SK-N-SH treated with all-trans-retinoic acid at 6 μM for 48 hours (cell line): Measurements from ENCODE around the gene FOLR2.
"Not testable (repeated sequence)": the region's sequence is repeated elsewhere in the genome, so short reads cannot be mapped to it uniquely, and the experiment has no call there.

ENCODE experiments used
- ATAC-seq: fragments of 200-7000 bp; cut with Tn5 transposase; 3 replicates; pipeline ENCODE4 v1.9.1; 2020; ENCODE audit warnings: mild to moderate bottlenecking, moderate library complexity
- ARNTL ChIP-seq: fragments of 450-650 bp; formaldehyde crosslinking; IDR thresholded peaks from 2 replicates; pipeline ENCODE4 v1.5.0; 2020; ENCODE audit warnings: low read depth, mild to moderate bottlenecking, moderate library complexity, borderline replicate concordance
- BACH2 ChIP-seq: fragments of 250-450 bp; sonication (Bioruptor Pico); IDR thresholded peaks from 2 replicates; pipeline ENCODE4 v1.9.0; 2021; ENCODE audit warnings: mild to moderate bottlenecking, borderline replicate concordance
- CREB5 ChIP-seq: fragments of 250-450 bp; sonication (Bioruptor Pico); IDR thresholded peaks from 2 replicates; pipeline ENCODE4 v1.5.1; 2020; ENCODE audit warnings: low read depth, mild to moderate bottlenecking, moderate library complexity
- CSDC2 ChIP-seq: fragments of 250-450 bp; sonication (Bioruptor Pico); IDR thresholded peaks from 2 replicates; pipeline ENCODE4 v1.5.0; 2020; ENCODE audit warnings: mild to moderate bottlenecking, moderate library complexity
- CSRNP3 ChIP-seq: fragments of 250-450 bp; sonication (Bioruptor Pico); IDR thresholded peaks from 2 replicates; pipeline ENCODE4 v1.5.1; 2021; ENCODE audit warnings: mild to moderate bottlenecking, moderate library complexity
- GLIS3 ChIP-seq: fragments of 250-450 bp; sonication (Bioruptor Pico); IDR thresholded peaks from 2 replicates; pipeline ENCODE4 v1.5.0; 2020; ENCODE audit warnings: mild to moderate bottlenecking, moderate library complexity
- ISL1 ChIP-seq: fragments of 250-450 bp; sonication (Bioruptor Pico); IDR thresholded peaks from 2 replicates; pipeline ENCODE4 v2.1.2; 2022; ENCODE audit warnings: mild to moderate bottlenecking, moderate library complexity
- OSR1 ChIP-seq: fragments of 250-450 bp; sonication (Bioruptor Pico); IDR thresholded peaks from 2 replicates; pipeline ENCODE4 v1.8.0; 2022; ENCODE audit warnings: moderate library complexity, mild to moderate bottlenecking, inconsistent platforms
- PATZ1 ChIP-seq: fragments of 250-450 bp; sonication (Bioruptor Pico); IDR thresholded peaks from 2 replicates; pipeline ENCODE4 v1.8.0; 2020; ENCODE audit warnings: mild to moderate bottlenecking, moderate library complexity, borderline replicate concordance
- POU6F1 ChIP-seq: fragments of 250-450 bp; sonication (Bioruptor Pico); IDR thresholded peaks from 2 replicates; pipeline ENCODE4 v1.8.0; 2021; ENCODE audit warnings: low read depth, mild to moderate bottlenecking, moderate library complexity, borderline replicate concordance
- PPARA ChIP-seq: fragments of 250-450 bp; sonication (Bioruptor Pico); IDR thresholded peaks from 2 replicates; pipeline ENCODE4 v1.5.0; 2020; ENCODE audit warnings: mild to moderate bottlenecking, borderline replicate concordance
- RARB ChIP-seq: fragments of 250-450 bp; sonication (Bioruptor Pico); IDR thresholded peaks from 2 replicates; pipeline ENCODE4 v1.8.0; 2021; ENCODE audit warnings: mild to moderate bottlenecking, moderate library complexity
- SNAI2 ChIP-seq: fragments of 250-450 bp; sonication (Bioruptor Pico); IDR thresholded peaks from 2 replicates; pipeline ENCODE4 v1.5.0; 2020; ENCODE audit warnings: mild to moderate bottlenecking, moderate library complexity
- TCF4 ChIP-seq: fragments of 250-450 bp; sonication (Bioruptor Pico); IDR thresholded peaks from 2 replicates; pipeline ENCODE4 v1.8.0; 2021; ENCODE audit warnings: mild to moderate bottlenecking, moderate library complexity, borderline replicate concordance
- TOX ChIP-seq: fragments of 250-450 bp; sonication (Bioruptor Pico); IDR thresholded peaks from 2 replicates; pipeline ENCODE4 v1.8.0; 2021; ENCODE audit warnings: mild to moderate bottlenecking, moderate library complexity, borderline replicate concordance
- TSHZ2 ChIP-seq: fragments of 250-450 bp; sonication (Bioruptor Pico); IDR thresholded peaks from 2 replicates; pipeline ENCODE4 v1.5.0; 2020; ENCODE audit warnings: mild to moderate bottlenecking, moderate library complexity
- ZC3H10 ChIP-seq: fragments of 250-450 bp; sonication (Bioruptor Pico); IDR thresholded peaks from 2 replicates; pipeline ENCODE4 v1.5.1; 2021; ENCODE audit warnings: mild to moderate bottlenecking, moderate library complexity
- ZFP3 ChIP-seq: fragments of 250-450 bp; sonication (Bioruptor Pico); IDR thresholded peaks from 2 replicates; pipeline ENCODE4 v1.5.0; 2020; ENCODE audit warnings: mild to moderate bottlenecking, moderate library complexity
- ZNF565 ChIP-seq: fragments of 450-650 bp; formaldehyde crosslinking; conservative IDR thresholded peaks from 2 replicates; pipeline ENCODE4 v1.5.0; 2020; ENCODE audit warnings: low read depth, mild to moderate bottlenecking, moderate library complexity
- ZNF70 ChIP-seq: fragments of 450-650 bp; formaldehyde crosslinking; IDR thresholded peaks from 2 replicates; pipeline ENCODE4 v1.5.0; 2020; ENCODE audit warnings: mild to moderate bottlenecking, moderate library complexity
- ZNF8 ChIP-seq: fragments of 450-650 bp; formaldehyde crosslinking; IDR thresholded peaks from 2 replicates; pipeline ENCODE4 v1.5.0; 2020; ENCODE audit warnings: mild to moderate bottlenecking, moderate library complexity

Gene FOLR2

GRCh38 chr11:72265951-72266350 lies 49.4 kb downstream of the FOLR2 start:
- no peak for ATAC-seq
- TF ChIP-seq CSDC2 (CRISPR knock-in tag) (no peak), BACH2 (CRISPR knock-in tag) (no peak), PPARA (CRISPR knock-in tag) (no peak), ZNF8 (no peak), GLIS3 (CRISPR knock-in tag) (no peak), POU6F1 (CRISPR knock-in tag) (no peak), ISL1 (CRISPR knock-in tag) (no peak), RARB (no peak), PATZ1 (CRISPR knock-in tag) (no peak), CSRNP3 (no peak), OSR1 (CRISPR knock-in tag) (no peak), CREB5 (CRISPR knock-in tag) (no peak)

GRCh38 chr11:72266960-72267359 lies 50.4 kb downstream of the FOLR2 start:
- ATAC-seq: not testable (repeated sequence)

- no peak for ATAC-seq
Measured at GRCh38 chr11:72267956-72268617, 51.5 kb downstream of the FOLR2 start.

More at GRCh38 chr11:72267956-72268617, 51.5 kb downstream of the FOLR2 start:
- TF ChIP-seq RARB: no peak
- TF ChIP-seq CREB5 (CRISPR knock-in tag): no peak
- TF ChIP-seq TSHZ2 (CRISPR knock-in tag): no peak
- TF ChIP-seq TOX: no peak
- TF ChIP-seq ZNF565 (CRISPR knock-in tag): no peak
- no peak for TF ChIP-seq POU6F1 (CRISPR knock-in tag)
- TF ChIP-seq PATZ1 (CRISPR knock-in tag): no peak
- no peak for TF ChIP-seq TCF4 (CRISPR knock-in tag)
- no peak for TF ChIP-seq BACH2 (CRISPR knock-in tag)
- TF ChIP-seq ZFP3 (CRISPR knock-in tag): no peak
- TF ChIP-seq ZC3H10 (CRISPR knock-in tag): no peak
- no peak for TF ChIP-seq SNAI2 (CRISPR knock-in tag)
- no peak for TF ChIP-seq GLIS3 (CRISPR knock-in tag)
- TF ChIP-seq ARNTL (CRISPR knock-in tag): no peak
- no peak for TF ChIP-seq ZNF70
- TF ChIP-seq CSDC2 (CRISPR knock-in tag): no peak
- no peak for TF ChIP-seq CSRNP3
